Lung (tissue), 12 donors: ENCODE data around the gene FIGLA. TPM values are rescaled to one million over a fixed set of nuclear protein-coding genes. Genes with fewer than 3 reads are reported as not detected.

Experiments
- ATAC-seq: fragments of 200-7000 bp; cut with Tn5 transposase; one replicate; pipeline ENCODE4 v1.9.1; 2020; ENCODE audit warnings: moderate number of reproducible peaks; ENCODE audit not compliant: insufficient read depth, low FRiP score
- DNase-seq, 3 donors: peaks; one replicate each; pipeline ENCODE4 v3.0.0-alpha.2; 2013 to 2017
- H3K27ac ChIP-seq, 2 donors: one replicate each; pipeline ENCODE4 v1.5.1; 2013; ENCODE audit warnings: mild to moderate bottlenecking in 2 of 2, moderate library complexity in 2 of 2, control low read depth in 1 of 2, inconsistent platforms in 1 of 2, low read depth in 1 of 2, low read length in 1 of 2
- H3K27me3 ChIP-seq, 3 donors: one replicate each; pipeline ENCODE4 v1.5.1; 2013; ENCODE audit warnings: low read length in 2 of 3; ENCODE audit not compliant: control insufficient read depth in 3 of 3, insufficient read depth in 3 of 3
- H3K36me3 ChIP-seq, 4 donors: one replicate each; pipeline ENCODE4 v1.5.1; 2013; ENCODE audit warnings: low read length in 4 of 4, mild to moderate bottlenecking in 1 of 4, moderate library complexity in 1 of 4; ENCODE audit not compliant: control insufficient read depth in 4 of 4, insufficient read depth in 4 of 4
- H3K4me1 ChIP-seq, 5 donors: one replicate each; pipeline ENCODE4 v1.5.1; 2013; ENCODE audit warnings: low read length in 5 of 5, mild to moderate bottlenecking in 2 of 5, moderate library complexity in 1 of 5; ENCODE audit not compliant: control insufficient read depth in 5 of 5, insufficient read depth in 5 of 5
- H3K4me3 ChIP-seq: one replicate; pipeline ENCODE4 v1.5.1; 2013; ENCODE audit warnings: mild to moderate bottlenecking, control low read depth, moderate library complexity
- H3K9ac ChIP-seq, 2 donors: one replicate each; pipeline ENCODE4 v1.5.1; 2013; ENCODE audit warnings: low read length in 2 of 2, control low read depth in 1 of 2; ENCODE audit not compliant: insufficient read depth in 1 of 2
- H3K9me3 ChIP-seq, 4 donors: one replicate each; pipeline ENCODE4 v1.5.1; 2013; ENCODE audit warnings: low read length in 3 of 4, mild to moderate bottlenecking in 1 of 4, moderate library complexity in 1 of 4; ENCODE audit not compliant: control insufficient read depth in 4 of 4, insufficient read depth in 3 of 4
- WGBS, 2 donors: extraction: QIAGEN DNeasy Blood & Tissue Kit; methylation state at CpG; one replicate each; pipeline ENCODE4 v1.1.7; 2013; 5-methylcytosine and 5-hydroxymethylcytosine counted together
- polyA plus RNA-seq, 2 donors: library from polyadenylated mRNA; stranded (reverse); fragments of 200-250 nt; gene quantifications; one replicate each; pipeline ENCODE4 v1.2.1, GENCODE V29; 2013
- total RNA-seq, 2 donors: library from RNA; depleted of rRNA in 1 of 2; stranded (reverse); fragments of >200 nt in 1 of 2; gene quantifications; one replicate each; pipeline ENCODE4 v1.2.1, GENCODE V29; 2014 to 2021
- TF ChIP-seq, protein P1 (sequence below): IDR thresholded peaks from 2 replicates; pipeline ENCODE4 v1.5.1; 2012; ENCODE audit warnings: mild to moderate bottlenecking; ENCODE audit errors: control extremely low read depth, extremely low read depth
- donor health status: control.
- donor health status: control.
- donor health status: Bipolar disorder and iron deficiency.
- donor health status: healthy.
- donor health status: DM: yes; HTN: yes; CAD: no.

Gene FIGLA
- total and polyA plus RNA-seq, 4 donors = 0.31 to 0.53 TPM; not detected in 2

DNA sequence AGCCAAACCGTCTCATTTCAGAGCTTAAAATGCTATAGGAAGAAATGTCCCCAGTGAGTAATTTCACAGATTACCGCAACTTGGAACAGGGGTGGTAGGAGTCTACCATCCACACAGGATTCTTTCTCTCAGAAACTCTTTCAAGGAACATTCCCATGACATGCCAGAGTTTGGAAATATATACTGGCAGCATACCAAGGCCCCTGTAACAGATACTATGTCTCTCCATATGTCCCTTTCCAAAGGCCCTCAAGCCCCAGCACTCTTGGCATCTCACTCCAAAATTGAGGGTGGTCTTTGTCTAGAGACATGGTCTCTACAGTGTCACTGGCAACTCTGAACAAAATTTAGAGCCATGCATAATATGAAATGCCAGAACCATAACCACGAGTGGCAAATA, 11.0 kb downstream of the FIGLA start:
- Histone ChIP-seq H3K9me3 (peaks cover 0 to 3% (median 0%) of the 10 kb centered on the region in 4 donors), H3K36me3 (no peaks in the 10 kb centered on the region), H3K9ac (no peak overlapping the region), H3K4me3 (no peak overlapping the region), H3K27me3 (peaks cover 0 to 7% (median 0%) of the 10 kb centered on the region in 3 donors), H3K4me1 (peaks cover 0 to 34% (median 0%) of the 10 kb centered on the region in 5 donors), H3K27ac (no peak overlapping the region)
- TF ChIP-seq, protein P1, sequence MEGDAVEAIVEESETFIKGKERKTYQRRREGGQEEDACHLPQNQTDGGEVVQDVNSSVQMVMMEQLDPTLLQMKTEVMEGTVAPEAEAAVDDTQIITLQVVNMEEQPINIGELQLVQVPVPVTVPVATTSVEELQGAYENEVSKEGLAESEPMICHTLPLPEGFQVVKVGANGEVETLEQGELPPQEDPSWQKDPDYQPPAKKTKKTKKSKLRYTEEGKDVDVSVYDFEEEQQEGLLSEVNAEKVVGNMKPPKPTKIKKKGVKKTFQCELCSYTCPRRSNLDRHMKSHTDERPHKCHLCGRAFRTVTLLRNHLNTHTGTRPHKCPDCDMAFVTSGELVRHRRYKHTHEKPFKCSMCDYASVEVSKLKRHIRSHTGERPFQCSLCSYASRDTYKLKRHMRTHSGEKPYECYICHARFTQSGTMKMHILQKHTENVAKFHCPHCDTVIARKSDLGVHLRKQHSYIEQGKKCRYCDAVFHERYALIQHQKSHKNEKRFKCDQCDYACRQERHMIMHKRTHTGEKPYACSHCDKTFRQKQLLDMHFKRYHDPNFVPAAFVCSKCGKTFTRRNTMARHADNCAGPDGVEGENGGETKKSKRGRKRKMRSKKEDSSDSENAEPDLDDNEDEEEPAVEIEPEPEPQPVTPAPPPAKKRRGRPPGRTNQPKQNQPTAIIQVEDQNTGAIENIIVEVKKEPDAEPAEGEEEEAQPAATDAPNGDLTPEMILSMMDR = no peak
- peak; percentile 32 to 75 (median 73) for DNase-seq
- WGBS, 2 donors = 68 to 73% methylated on average over 3 of the region's 3 CpGs
- ATAC-seq = no peak

DNA sequence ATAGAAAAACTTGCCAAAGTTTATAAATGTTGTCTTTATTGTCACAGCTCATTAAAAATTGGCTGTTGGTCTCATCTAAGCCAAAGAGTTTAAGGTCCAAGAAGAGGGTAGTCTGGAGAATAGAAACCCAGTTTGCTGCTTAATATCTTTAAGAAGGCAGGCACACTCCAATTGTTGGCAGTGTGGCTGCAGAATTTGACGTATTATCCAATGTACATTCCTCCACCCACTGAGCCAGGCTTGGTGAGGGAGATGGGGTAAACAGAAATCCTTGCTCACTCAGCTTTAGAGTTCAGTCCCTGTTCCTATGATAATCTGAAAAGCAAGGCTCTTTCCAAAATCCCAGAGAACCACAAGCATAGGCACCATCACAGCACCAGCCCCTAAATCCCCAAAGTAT, 11.8 kb downstream of the FIGLA start:
- ATAC-seq (no peak), DNase-seq (peak; percentile 49 to 78 (median 73))
- Histone ChIP-seq H3K27ac (no peak overlapping the region), H3K9me3 (peaks cover 0 to 3% (median 0%) of the 10 kb centered on the region in 4 donors), H3K4me3 (no peak overlapping the region), H3K4me1 (peaks cover 0 to 34% (median 0%) of the 10 kb centered on the region in 5 donors), H3K9ac (no peak overlapping the region), H3K36me3 (no peaks in the 10 kb centered on the region), H3K27me3 (peaks cover 0 to 7% (median 0%) of the 10 kb centered on the region in 3 donors)
- TF ChIP-seq, protein P1 = no peak
- WGBS, 2 donors = 51 to 88% methylated on average over 1 of the region's 1 CpG

DNA sequence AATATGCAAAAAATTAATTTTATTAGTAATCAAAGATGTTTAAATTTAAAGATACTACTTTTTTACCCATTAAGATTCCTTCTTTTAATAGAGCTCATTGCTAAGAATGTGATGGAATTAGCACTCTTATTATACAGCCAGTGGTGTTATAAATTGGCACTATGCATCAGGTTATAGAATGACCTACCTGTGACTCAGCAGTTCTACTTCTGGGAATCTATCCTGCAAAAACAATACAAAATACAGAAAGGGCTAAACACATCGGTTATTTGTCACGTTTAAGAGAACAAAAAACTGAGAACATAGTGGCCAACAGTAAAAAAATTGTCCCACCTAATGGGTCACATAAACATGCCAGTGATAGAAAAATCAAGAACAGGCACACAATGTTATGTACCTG, 13.0 kb downstream of the FIGLA start:
- no peak overlapping the region for H3K4me3 ChIP-seq
- no peak overlapping the region for H3K9ac ChIP-seq
- H3K9me3 ChIP-seq = peaks cover 0 to 4% (median 0%) of the 10 kb centered on the region in 4 donors
- no peak for ATAC-seq
- DNase-seq = no peak
- H3K36me3 ChIP-seq = no peaks in the 10 kb centered on the region
- TF ChIP-seq, protein P1 = no peak
- H3K27me3 ChIP-seq = peaks cover 0 to 7% (median 0%) of the 10 kb centered on the region in 3 donors
- 58 to 60% methylated on average over 2 of the region's 2 CpGs for WGBS, 2 donors
- peaks cover 0 to 34% (median 0%) of the 10 kb centered on the region in 5 donors for H3K4me1 ChIP-seq
- H3K27ac ChIP-seq = no peak overlapping the region

DNA sequence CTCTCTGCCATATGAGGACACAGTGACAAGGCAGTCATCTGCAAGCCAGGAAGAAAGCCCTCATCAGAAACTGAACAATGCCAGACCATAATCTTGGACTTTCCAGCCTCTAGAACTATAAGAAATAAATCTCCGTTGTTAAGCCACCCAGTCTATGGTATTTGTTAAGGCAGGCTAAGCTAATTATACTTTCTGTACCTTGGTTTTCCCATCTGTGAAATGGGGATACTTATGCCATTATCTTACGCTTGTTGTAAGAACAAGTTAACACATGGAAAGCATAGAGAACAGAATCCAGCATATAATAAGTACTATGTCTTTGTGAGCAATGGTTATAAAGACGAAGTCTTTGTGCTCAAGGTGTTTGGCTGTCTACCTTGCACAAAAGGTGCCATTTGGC, 14.2 kb downstream of the FIGLA start:
- WGBS, 2 donors = 94 to 95% methylated on average over 3 of the region's 3 CpGs
- no peak for ATAC-seq
- Histone ChIP-seq H3K9me3 (peaks cover 0 to 4% (median 0%) of the 10 kb centered on the region in 4 donors), H3K27ac (no peak overlapping the region), H3K27me3 (peaks cover 0 to 7% (median 0%) of the 10 kb centered on the region in 3 donors), H3K9ac (no peak overlapping the region), H3K4me3 (no peak overlapping the region), H3K36me3 (no peaks in the 10 kb centered on the region), H3K4me1 (peaks cover 0 to 34% (median 0%) of the 10 kb centered on the region in 5 donors)
- no peak for DNase-seq
- TF ChIP-seq, protein P1 = no peak
